C4-2B (cell line): Measurements from ENCODE around the gene DENND5A.

Source experiments
- CTCF ChIP-seq: fragments of 450-650 bp; conservative IDR thresholded peaks from 2 replicates; pipeline ENCODE4 v1.5.1; 2017; ENCODE audit warnings: mild to moderate bottlenecking
- ZFX ChIP-seq: fragments of 450-650 bp; IDR thresholded peaks from 2 replicates; pipeline ENCODE4 v1.6.1; 2017

- TF ChIP-seq CTCF (no peak), ZFX (no peak)
These were observed 39.0 kb upstream of the DENND5A start for GRCh38 chr11:9304178-9304577.
